Stimulated activated effector memory CD8-positive, alpha-beta T cell treated with anti-CD3 and anti-CD28 coated beads, Interleukin-12 subunit alpha, Interleukin-12 subunit beta, amount 100 ng/mL, for 72 hours (primary cell): ENCODE results near the gene SCCPDH.

Experiments
- ATAC-seq: fragments of 150-1000 bp; cut with Tn5 transposase; 2 replicates; pipeline ENCODE4 v1.10.0; 2021
- DNase-seq, 2 donors: peaks; one replicate each; pipeline ENCODE4 v3.0.0; 2021 to 2022; ENCODE audit warnings: low spot score in 2 of 2
- H3K27ac Mint-ChIP-seq: one replicate; pipeline ENCODE4 v1.8.0; 2022; ENCODE audit warnings: mild to moderate bottlenecking, mixed read lengths
- H3K36me3 Mint-ChIP-seq: one replicate; pipeline ENCODE4 v1.8.0; 2022; ENCODE audit warnings: mild to moderate bottlenecking, mixed read lengths
- H3K4me1 Mint-ChIP-seq: one replicate; pipeline ENCODE4 v1.8.0; 2022; ENCODE audit warnings: mixed read lengths
- H3K4me3 Mint-ChIP-seq: one replicate; pipeline ENCODE4 v1.8.0; 2022; ENCODE audit warnings: mild to moderate bottlenecking, mixed read lengths
- H3K9me3 Mint-ChIP-seq: one replicate; pipeline ENCODE4 v1.8.0; 2022; ENCODE audit warnings: mixed read lengths

Gene SCCPDH

DNA sequence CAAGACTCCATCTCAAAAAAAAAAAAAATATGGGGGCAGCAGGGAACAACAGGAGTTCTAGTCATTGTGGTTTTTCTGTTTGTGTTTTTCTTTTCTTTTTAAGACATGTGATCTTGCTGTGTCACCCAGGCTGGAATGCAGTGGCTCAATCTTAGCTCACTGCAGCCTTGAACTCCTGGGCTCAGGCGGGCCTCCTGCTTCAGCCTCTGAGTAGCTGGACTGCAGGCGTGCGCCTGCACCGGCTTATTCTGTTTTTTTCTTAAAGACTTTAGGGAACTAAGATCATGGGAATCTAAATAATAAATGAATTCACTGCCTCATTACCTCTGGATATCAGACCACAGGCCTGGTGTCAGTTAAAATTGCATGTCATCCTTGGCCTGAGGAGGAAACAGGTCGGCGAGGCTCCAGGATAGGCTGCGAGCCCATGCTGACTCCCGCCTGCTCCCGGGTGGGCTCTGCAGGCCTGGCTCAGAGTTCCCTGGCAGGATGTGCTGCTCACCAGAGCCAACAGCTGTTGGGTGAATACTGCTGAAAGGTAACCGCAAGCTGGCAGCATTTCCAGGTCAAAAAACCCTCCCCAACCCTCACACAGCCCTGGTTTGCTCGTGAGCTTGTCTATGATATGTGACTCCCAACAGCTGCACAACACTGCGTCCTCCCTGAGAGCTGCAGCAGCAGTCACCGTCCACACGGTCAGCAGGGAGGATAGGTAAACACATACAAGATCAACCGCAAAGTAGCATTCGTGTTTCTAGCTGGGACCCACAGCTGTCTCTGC, 58.1 kb downstream of the SCCPDH start:
- ATAC-seq, result peak; percentile 34
- Mint-ChIP-seq H3K9me3 (no peaks in the 10 kb centered on the region), H3K4me1 (no peaks in the 10 kb centered on the region), H3K4me3 (no peak overlapping the region), H3K27ac (no peak overlapping the region), H3K36me3 (no peaks in the 10 kb centered on the region)
- no peak for DNase-seq

DNA sequence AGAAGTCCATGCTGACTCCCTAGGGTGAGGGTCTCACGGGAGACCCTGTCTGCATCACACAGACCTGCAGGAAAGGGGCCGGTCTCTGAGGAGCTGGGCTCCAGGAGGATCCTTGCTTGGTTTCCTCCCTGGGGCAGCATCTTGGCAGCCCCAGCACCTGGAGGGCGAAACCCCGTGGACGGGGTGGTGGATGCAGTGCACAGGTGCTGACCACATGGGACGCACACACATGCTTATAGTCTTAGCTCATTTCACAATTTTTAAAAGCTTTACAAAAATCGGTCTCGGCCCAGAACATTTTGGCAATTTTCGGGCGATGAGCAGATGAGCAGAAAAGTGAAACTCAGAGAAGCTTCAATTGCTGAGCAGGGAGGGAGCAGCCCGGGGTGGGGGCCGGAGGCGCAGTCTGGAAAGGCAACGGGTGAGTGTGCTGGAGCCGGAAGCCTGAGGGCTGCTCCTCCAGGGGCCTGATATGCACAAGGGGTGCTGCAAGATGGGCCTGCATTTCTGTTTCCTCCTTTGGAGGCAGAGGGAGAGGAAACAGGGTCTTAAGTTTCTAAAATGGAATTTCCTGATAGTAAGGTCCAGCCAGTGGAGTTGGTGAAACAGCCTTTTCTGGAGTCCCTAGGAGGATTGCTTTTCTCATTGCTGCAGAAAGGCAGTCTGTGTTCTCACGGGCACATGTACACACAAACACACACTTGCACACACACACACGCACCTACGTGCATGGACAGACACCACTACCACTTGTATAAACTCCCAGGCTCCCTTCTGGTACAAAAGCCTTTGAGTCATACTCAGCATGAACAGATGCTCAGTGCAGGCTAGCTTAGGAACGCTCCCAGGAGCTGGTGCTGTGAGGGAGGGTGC, 60.6 kb downstream of the SCCPDH start:
- H3K27ac Mint-ChIP-seq, result no peak overlapping the region
- no peak overlapping the region for H3K4me3 Mint-ChIP-seq
- ATAC-seq (no peak), DNase-seq (no peak)
- no peaks in the 10 kb centered on the region for H3K4me1 Mint-ChIP-seq
- no peaks in the 10 kb centered on the region for H3K36me3 Mint-ChIP-seq
- H3K9me3 Mint-ChIP-seq, result no peaks in the 10 kb centered on the region

DNA sequence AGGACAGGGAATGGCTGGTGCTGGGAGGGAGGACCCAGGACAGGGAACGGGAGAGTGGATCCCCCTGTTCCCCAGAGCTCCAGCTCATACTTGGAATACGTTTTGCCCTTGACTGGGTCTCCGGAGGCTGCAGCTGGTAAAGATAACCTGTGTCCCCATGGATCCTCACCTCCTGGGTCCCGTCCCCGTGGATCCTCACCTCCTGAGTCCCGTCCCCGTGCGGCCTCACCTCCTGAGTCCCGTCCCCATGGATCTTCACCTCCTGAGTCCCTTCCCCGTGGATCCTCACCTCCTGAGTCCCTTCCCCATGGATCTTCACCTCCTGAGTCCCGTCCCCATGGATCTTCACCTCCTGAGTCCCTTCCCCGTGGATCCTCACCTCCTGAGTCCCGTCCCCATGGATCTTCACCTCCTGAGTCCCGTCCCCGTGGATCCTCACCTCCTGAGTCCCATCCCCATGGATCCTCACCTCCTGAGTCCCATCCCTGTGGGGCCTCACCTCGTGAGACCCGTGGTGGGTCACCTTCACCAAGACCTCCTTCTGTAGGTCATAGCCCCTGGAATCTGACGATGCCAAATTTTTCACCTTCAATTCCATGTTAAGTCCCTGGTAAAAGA, 61.4 kb downstream of the SCCPDH start:
- ATAC-seq (no peak), DNase-seq (no peak)
- no peaks in the 10 kb centered on the region for H3K36me3 Mint-ChIP-seq
- H3K27ac Mint-ChIP-seq, result no peak overlapping the region
- no peaks in the 10 kb centered on the region for H3K9me3 Mint-ChIP-seq
- no peaks in the 10 kb centered on the region for H3K4me1 Mint-ChIP-seq
- H3K4me3 Mint-ChIP-seq, result no peak overlapping the region

- H3K27ac Mint-ChIP-seq, result no peak overlapping the region
- no peaks in the 10 kb centered on the region for H3K4me1 Mint-ChIP-seq
- H3K9me3 Mint-ChIP-seq, result no peaks in the 10 kb centered on the region
- H3K4me3 Mint-ChIP-seq, result no peak overlapping the region
- no peak for DNase-seq
- H3K36me3 Mint-ChIP-seq, result no peaks in the 10 kb centered on the region
- ATAC-seq, result no peak
Measured at GRCh38 chr1:246786606-246787238, 62.5 kb downstream of the SCCPDH start.

DNA sequence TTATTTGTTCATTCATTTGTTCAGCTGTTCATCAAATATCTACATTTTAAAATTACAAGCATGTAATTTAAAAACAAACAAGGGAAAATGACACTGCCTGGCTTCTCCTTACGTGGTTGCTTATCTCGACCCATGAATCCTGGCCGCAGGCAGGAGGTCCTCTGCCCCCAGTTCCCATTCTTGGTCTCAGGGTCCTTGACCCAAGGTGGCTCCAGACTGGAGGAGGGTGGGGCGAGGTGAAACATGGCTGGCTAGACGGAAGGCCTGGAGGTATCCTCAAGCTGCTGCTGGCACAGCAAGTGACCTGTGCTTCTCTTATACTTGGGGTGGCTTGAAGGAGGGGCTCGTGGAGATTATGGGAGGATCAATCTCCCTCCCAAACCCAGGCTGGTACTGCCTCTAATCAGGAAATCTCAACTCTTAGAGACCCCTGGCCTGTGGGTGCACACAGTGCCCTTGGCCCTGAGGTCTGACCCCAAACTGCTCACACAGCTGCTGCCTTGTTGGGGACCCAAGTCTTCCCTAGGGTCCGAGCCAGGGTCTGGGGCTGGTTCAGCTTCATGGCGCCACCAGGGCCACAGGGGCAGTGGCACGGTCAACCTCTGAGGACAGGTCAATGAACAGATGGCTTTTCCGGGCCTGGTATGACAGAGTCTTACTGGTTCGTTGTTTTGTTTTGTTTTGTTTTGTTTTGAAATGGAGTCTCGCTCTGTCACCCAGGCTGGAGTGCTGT, 63.7 kb downstream of the SCCPDH start:
- Mint-ChIP-seq H3K4me1 (no peaks in the 10 kb centered on the region), H3K4me3 (no peak overlapping the region), H3K9me3 (no peaks in the 10 kb centered on the region), H3K36me3 (no peaks in the 10 kb centered on the region), H3K27ac (no peak overlapping the region)
- no peak for ATAC-seq
- no peak for DNase-seq

DNA sequence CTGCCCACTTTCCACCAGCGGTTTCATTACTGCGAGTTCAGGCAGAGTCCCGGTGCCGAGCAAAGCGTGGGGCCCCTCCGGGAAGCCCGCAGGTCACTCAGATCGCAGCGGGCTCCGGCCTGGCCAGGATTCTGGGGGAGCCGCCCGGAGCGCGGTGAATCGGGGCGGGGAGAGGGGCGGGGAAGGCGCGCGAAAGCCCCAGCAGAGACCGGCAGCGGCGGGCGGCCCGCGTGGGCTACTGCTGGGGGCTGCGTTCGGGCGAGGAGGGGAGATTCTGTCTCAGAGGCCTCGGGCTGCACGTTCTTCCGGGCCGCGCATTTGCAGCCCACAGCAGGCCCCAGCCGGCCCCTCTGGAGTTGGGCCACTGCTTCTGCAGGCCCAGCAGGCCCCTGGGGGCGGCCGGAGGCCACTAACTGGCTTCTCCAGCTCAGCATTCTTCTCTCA, 64.7 kb downstream of the SCCPDH start:
- DNase-seq (no peak), ATAC-seq (no peak)
- Mint-ChIP-seq H3K4me3 (no peak overlapping the region), H3K36me3 (no peaks in the 10 kb centered on the region), H3K27ac (no peak overlapping the region), H3K9me3 (no peaks in the 10 kb centered on the region), H3K4me1 (no peaks in the 10 kb centered on the region)

DNA sequence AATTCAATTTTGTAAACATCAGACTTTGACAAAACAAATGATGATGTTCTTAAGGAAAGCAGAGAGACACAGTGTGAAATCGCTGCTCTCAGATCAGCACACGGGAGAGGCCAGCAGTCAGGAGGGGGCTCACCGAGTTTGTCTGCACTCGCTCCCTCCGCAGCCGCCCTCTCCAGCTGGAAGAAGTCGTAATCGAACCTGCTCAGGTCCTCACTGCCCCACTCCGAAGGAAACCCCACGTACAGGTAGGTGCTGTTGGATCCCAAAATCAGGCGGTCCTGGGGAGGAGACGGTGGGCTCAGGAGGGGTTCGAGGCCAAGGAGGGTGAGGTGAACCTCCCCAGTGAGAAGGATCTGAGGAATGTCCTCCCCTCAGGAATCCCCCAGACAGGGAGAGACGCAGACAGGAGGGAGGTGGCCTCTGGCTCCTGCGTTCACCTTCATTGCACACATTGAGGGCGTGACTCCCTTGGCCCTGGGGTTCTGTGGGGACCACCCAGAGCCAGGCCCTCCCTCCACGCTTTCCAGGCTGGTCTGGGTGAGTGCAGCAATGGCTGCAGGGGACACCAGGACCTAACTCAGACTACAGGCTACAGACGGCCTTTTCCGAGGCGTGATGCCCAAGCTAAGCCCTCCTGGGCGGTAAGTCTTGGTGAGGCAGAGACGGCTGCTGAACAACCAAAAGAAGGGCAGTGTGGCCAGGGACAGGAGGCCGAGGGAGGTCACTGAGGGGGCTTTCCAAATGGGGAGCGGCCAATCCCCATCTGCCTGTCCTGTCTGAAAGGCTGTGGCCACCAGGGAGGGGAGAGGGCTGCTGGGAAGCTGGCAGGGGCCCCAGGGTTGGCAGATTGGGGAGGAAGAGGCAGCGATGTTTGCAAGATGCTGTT, 65.5 kb downstream of the SCCPDH start:
- no peaks in the 10 kb centered on the region for H3K4me1 Mint-ChIP-seq
- no peaks in the 10 kb centered on the region for H3K9me3 Mint-ChIP-seq
- H3K27ac Mint-ChIP-seq, result no peak overlapping the region
- no peak for ATAC-seq
- H3K4me3 Mint-ChIP-seq, result no peak overlapping the region
- H3K36me3 Mint-ChIP-seq, result no peaks in the 10 kb centered on the region
- no peak for DNase-seq

DNA sequence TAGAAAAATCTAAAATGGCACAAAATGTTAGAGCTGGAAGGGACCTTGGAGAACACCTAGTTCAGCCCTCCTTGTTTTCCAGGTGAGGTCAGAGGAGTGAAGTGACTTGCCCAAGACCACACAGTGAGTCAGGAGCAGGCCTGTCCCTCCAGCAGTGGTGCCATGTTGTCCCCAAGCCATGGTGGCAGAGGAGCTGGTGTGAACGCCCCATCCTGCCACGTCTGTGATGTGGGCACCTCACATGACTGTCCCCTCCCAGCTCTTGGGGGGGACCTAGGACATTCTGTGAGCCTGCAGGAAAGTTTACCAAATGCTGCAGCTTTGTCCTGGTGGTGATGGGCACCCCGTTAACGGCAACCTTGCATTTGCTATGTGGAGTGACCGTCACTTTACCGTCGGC, 66.2 kb downstream of the SCCPDH start:
- Mint-ChIP-seq H3K4me1 (no peaks in the 10 kb centered on the region), H3K4me3 (no peak overlapping the region), H3K36me3 (no peaks in the 10 kb centered on the region), H3K27ac (no peak overlapping the region), H3K9me3 (no peaks in the 10 kb centered on the region)
- no peak for DNase-seq
- peak; percentile 14 for ATAC-seq

- Mint-ChIP-seq H3K36me3 (no peaks in the 10 kb centered on the region), H3K4me1 (no peaks in the 10 kb centered on the region), H3K4me3 (no peak overlapping the region), H3K9me3 (no peaks in the 10 kb centered on the region), H3K27ac (no peak overlapping the region)
- no peak for ATAC-seq
- no peak for DNase-seq
Measured at GRCh38 chr1:246790833-246791232, 66.6 kb downstream of the SCCPDH start.

GRCh38 chr1:246791303-246791918, 67.2 kb downstream of the SCCPDH start:
- H3K4me1 Mint-ChIP-seq, result no peaks in the 10 kb centered on the region
- DNase-seq (no peak), ATAC-seq (no peak)
- H3K36me3 Mint-ChIP-seq, result no peaks in the 10 kb centered on the region
- H3K9me3 Mint-ChIP-seq, result no peaks in the 10 kb centered on the region
- no peak overlapping the region for H3K27ac Mint-ChIP-seq
- H3K4me3 Mint-ChIP-seq, result no peak overlapping the region

- no peak for ATAC-seq
- no peak overlapping the region for H3K27ac Mint-ChIP-seq
- no peaks in the 10 kb centered on the region for H3K4me1 Mint-ChIP-seq
Measured at GRCh38 chr1:246792603-246793002, 68.4 kb downstream of the SCCPDH start.

DNA sequence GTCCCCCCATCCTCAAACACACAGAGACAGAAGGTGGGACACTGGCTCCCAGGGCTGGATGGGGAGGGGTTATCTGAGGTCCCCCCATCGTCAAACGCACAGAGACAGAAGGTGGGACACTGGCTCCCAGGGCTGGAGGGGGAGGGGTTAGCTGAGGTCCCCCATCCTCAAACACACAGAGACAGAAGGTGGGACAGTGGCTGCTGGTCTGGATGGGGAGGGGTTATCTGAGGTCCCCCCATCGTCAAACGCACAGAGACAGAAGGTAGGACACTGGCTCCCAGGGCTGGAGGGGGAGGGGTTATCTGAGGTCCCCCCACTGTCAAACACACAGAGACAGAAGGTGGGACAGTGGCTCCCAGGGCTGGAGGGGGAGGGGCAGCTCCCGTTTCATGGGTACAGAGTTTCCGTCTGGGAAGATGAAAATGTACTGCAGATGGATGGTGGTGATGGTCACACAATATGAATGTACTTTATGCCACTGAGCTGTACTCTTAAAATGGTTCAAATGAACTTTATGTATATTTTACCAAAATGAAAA, 69.2 kb downstream of the SCCPDH start:
- no peak overlapping the region for H3K4me3 Mint-ChIP-seq
- no peaks in the 10 kb centered on the region for H3K36me3 Mint-ChIP-seq
- no peak for ATAC-seq
- no peak for DNase-seq
- no peaks in the 10 kb centered on the region for H3K9me3 Mint-ChIP-seq
- H3K27ac Mint-ChIP-seq, result no peak overlapping the region
- H3K4me1 Mint-ChIP-seq, result no peaks in the 10 kb centered on the region

More at GRCh38 chr1:246792603-246793002, 68.4 kb downstream of the SCCPDH start:
- no peak for DNase-seq
- H3K9me3 Mint-ChIP-seq, result no peaks in the 10 kb centered on the region
- H3K4me3 Mint-ChIP-seq, result no peak overlapping the region
- no peaks in the 10 kb centered on the region for H3K36me3 Mint-ChIP-seq

DNA sequence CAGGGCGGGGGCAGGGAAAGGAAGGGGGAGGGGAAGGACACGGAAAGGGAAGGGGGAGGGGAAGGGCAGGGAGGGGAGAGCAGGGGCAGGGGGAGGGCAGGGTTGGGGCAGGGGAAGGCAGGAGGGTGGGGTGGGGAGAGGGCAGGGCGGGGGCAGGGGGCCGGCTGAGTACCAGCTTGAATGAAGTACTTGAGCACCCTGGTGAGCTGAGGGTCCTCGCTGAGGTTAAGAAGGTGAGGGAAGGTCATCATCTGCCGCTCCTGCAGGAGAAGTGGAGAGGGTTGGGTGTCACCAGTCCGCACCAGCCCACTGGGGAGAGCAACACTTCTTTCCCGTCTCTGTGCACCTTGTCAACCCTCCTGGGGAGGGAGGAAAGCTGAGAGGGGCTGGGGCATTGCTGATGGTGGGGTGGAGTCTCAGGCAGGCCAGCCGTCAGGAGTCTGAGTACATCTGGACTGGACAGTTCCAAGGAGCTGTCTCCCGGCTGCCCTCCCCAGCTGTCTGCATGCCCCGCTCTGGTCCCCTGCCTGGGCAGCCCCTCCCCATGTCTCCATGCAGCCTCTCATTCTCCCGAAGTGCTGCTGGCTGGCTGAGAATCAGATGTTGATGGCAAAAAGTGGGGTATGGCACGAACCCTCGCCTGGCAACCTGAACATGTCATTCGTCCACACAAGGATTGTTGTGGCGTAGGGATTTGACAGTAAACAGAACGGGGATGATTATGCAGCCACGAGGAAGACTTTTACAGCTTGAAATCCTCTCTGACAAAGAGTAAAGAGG, 70.0 kb downstream of the SCCPDH start:
- no peak overlapping the region for H3K4me3 Mint-ChIP-seq
- no peaks in the 10 kb centered on the region for H3K4me1 Mint-ChIP-seq
- H3K36me3 Mint-ChIP-seq, result no peaks in the 10 kb centered on the region
- no peak for DNase-seq
- H3K27ac Mint-ChIP-seq, result no peak overlapping the region
- no peak for ATAC-seq
- no peaks in the 10 kb centered on the region for H3K9me3 Mint-ChIP-seq
